Measurements from ENCODE around the gene UNCX. TPM values are rescaled to one million over a fixed set of nuclear protein-coding genes. Genes with fewer than 3 reads are reported as not detected.
"Not testable (repeated sequence)": the region's sequence is repeated elsewhere in the genome, so short reads cannot be mapped to it uniquely, and the experiment has no call there.

UNCX gene
- total RNA-seq, 2 donors from 2014 or later: not detected

DNA sequence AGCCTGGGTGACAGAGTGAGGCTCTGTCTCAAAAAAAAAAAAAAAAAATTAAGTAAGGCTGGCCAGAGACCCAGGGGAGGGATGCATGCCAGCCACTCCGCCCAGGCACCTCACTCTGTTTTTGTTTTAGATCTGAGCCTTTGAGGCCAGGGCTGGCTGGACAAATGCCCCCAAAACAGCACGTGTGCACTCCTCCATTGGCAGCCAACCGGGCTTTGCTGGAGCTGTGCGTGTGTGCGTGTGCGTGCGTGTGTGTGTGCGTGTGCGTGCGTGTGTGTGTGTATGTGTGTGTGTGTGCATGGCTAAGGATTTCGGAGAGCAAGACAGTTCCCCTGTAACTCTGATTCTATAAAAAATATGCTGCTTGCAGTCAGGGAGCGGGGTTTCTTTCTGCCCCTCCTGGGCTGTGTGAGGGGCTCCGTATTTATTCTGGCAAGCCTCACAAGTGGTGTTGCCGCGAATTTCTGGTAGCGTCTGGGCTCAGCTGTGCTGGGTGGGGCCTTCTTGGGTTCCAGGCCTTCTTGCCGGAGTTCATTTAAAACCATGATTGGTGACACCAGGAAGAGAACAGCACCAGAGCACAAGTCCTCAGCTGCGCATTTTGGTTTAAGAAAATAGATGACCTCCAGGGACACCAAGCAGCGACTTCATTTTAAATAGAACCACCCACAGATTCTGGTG, 28.1 kb upstream of the UNCX start:
- Histone ChIP-seq H3K4me1 (no peaks in the 10 kb centered on the region), H3K27ac (no peak overlapping the region), H3K9ac (ENCODE audit: low read depth in 2 of 2, low read length in 2 of 2) (no peak overlapping the region), H3K36me3 (no peaks in the 10 kb centered on the region), H3K27me3 (peaks cover 3% of the 10 kb centered on the region), H3K4me3 (no peak overlapping the region), H3K9me3 (no peaks in the 10 kb centered on the region)
- no peak for DNase-seq
- TF ChIP-seq, protein P1, sequence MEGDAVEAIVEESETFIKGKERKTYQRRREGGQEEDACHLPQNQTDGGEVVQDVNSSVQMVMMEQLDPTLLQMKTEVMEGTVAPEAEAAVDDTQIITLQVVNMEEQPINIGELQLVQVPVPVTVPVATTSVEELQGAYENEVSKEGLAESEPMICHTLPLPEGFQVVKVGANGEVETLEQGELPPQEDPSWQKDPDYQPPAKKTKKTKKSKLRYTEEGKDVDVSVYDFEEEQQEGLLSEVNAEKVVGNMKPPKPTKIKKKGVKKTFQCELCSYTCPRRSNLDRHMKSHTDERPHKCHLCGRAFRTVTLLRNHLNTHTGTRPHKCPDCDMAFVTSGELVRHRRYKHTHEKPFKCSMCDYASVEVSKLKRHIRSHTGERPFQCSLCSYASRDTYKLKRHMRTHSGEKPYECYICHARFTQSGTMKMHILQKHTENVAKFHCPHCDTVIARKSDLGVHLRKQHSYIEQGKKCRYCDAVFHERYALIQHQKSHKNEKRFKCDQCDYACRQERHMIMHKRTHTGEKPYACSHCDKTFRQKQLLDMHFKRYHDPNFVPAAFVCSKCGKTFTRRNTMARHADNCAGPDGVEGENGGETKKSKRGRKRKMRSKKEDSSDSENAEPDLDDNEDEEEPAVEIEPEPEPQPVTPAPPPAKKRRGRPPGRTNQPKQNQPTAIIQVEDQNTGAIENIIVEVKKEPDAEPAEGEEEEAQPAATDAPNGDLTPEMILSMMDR (IDR thresholded peaks at IDR 0.05): no peak
- intact Hi-C loops (cut with DNase I): no loop called here

DNA sequence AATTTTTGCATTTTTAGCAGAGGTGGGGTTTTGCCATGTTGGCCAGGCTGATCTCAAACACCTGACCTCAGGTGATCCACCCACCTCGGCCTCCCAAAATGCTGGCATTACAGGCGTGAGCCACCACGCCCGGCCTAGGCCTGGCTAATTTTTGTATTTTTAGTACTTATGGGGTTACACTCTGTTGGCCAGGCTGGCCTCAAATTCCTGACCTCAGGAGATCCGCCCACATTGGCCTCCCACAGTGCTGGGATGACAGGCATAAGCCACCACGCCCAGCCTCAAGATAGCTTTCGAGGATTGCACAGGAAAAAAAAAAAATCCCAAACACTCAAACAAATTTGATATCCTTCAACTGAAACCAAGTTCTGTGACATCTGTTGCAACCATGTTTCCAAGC, 26.9 kb upstream of the UNCX start:
- not testable (repeated sequence) for H3K36me3 ChIP-seq

DNA sequence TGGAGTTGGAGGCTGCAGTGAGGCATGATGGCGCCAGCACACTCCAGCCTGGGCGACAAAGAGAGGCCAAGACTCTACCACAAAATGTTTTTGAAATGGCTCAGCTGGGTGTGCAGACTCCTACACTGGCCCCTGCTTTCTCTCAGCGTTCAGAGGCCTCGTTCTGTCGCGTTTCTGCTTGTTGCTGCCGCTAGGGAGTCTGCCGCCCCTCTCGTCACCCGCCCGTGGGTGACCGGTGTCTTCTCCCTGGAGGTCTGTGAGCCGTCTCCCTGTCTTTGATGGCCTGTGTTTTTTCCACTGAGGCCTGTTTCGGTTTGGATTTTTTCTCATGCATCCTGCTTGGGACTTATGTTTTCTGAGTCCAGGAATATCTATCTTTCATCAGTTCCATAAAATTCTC, 23.6 kb upstream of the UNCX start:
- no peak overlapping the region for H3K9ac ChIP-seq (ENCODE audit: low read depth in 2 of 2, low read length in 2 of 2)
- H3K4me3 ChIP-seq: no peak overlapping the region
- DNase-seq: no peak
- no peak overlapping the region for H3K27ac ChIP-seq
- peaks cover 23% of the 10 kb centered on the region for H3K27me3 ChIP-seq
- H3K4me1 ChIP-seq: no peaks in the 10 kb centered on the region
- H3K36me3 ChIP-seq: no peaks in the 10 kb centered on the region
- no peaks in the 10 kb centered on the region for H3K9me3 ChIP-seq
- TF ChIP-seq, protein P1 (IDR thresholded peaks at IDR 0.05): no peak
- intact Hi-C loops (cut with DNase I): no loop called here

More for the DNA sequence above, 26.9 kb upstream of the UNCX start:
- H3K27ac ChIP-seq; DNase-seq; intact Hi-C loops (cut with DNase I); H3K9me3 ChIP-seq; H3K4me1 ChIP-seq; H3K9ac ChIP-seq (ENCODE audit: low read depth in 2 of 2, low read length in 2 of 2); H3K4me3 ChIP-seq: not testable (repeated sequence)
- H3K27me3 ChIP-seq: peaks cover 13% of the 10 kb centered on the region

DNA sequence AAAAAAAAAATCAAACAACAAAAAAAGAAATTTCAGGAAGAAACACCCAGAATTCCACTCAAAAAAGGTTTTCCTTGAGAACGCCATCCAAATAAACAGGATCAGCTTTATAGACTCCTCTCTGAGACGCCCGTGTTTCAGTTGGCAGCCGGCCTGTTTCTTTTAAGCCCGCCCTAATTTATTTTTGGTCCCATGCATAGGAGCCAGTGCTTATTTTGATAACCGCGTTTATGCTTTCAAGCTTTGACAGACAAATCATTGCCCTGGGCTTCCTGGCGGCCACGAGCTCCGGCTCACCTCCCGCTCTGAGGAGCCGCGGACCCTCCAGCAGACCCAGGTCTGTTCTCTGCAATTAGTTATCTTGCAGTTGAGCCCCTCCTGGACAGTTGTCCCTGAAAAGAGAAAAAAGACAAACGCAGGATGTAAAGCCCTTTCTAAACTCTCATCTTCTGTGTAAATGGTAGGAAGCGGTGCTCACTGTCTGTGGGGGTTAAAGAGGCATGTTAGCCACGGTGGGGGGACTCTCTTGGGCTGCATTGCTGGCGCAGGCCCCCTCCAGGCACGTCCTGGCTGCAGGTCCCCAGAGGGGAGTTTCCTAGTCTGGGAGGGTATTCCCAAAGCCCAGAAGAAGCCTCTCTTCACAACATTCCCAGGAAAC, 22.2 kb upstream of the UNCX start:
- TF ChIP-seq, protein P1 (IDR thresholded peaks at IDR 0.05): no peak
- Histone ChIP-seq H3K9ac (ENCODE audit: low read depth in 2 of 2, low read length in 2 of 2) (no peak overlapping the region), H3K4me3 (no peak overlapping the region), H3K27me3 (peaks cover 23% of the 10 kb centered on the region), H3K27ac (no peak overlapping the region), H3K9me3 (no peaks in the 10 kb centered on the region), H3K4me1 (no peaks in the 10 kb centered on the region), H3K36me3 (no peaks in the 10 kb centered on the region)
- no peak for DNase-seq
- intact Hi-C loops (cut with DNase I): no loop called here

DNA sequence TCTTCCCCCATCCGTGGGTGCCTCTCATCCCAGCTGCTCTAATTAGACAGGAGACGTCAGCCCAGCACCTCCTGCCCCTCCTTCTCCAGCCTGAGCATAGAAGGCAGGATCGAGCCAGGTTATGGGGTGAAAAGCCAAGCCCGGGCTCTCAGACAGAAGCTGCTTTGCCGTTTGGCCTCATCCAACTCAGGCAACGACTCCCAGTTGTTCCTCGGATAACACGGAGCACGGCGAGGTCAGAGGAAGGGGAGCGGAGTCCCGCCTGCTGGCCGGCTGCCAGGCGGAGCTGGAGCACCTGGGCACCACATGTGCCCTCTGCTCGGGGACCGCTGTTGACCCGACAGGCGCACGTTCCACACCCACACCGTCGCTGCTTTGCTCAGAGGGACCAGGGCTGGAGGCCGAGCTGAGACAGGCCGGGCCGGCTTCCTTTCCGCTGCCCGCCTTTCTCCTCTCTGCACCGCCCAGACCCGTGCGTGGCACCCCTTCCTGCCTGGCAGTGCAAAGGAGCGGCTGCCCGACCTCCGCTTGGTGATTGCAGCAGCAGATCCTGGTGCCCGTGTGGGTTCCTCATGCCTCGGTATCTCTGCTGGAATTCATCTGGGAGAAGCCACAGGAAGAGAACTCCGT, 21.6 kb upstream of the UNCX start:
- H3K36me3 ChIP-seq: no peaks in the 10 kb centered on the region
- H3K4me1 ChIP-seq: no peaks in the 10 kb centered on the region
- TF ChIP-seq, protein P1 (IDR thresholded peaks at IDR 0.05): no peak
- H3K4me3 ChIP-seq: no peak overlapping the region
- DNase-seq: no peak
- H3K9ac ChIP-seq (ENCODE audit: low read depth in 2 of 2, low read length in 2 of 2): no peak overlapping the region
- H3K9me3 ChIP-seq: no peaks in the 10 kb centered on the region
- no peak overlapping the region for H3K27ac ChIP-seq
- intact Hi-C loops (cut with DNase I): no loop called here
- peaks cover 23% of the 10 kb centered on the region for H3K27me3 ChIP-seq

DNA sequence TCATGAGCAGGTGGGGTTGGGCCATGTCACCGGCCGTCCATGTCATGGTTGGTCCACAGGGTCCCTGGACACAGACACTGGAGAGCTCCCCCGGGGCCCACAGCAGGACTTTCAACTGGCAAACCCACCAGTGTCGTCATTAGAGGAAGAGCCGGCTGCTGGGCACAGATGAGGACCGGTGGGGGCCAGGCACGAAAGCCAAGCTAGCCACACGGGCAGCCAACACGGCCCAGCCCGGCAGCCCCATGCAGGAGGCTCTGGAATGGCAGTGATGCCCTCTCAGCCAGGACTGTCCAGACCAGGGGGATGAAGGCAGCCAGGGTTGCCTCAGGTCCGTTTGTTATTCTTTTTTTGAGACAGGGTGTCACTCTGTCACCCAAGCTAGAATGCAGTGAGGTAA, 21.1 kb upstream of the UNCX start:
- TF ChIP-seq, protein P1 (IDR thresholded peaks at IDR 0.05): no peak
- intact Hi-C loops (cut with DNase I): no loop called here
- Histone ChIP-seq H3K9ac (ENCODE audit: low read depth in 2 of 2, low read length in 2 of 2) (no peak overlapping the region), H3K27me3 (peaks cover 23% of the 10 kb centered on the region), H3K9me3 (no peaks in the 10 kb centered on the region), H3K27ac (no peak overlapping the region), H3K36me3 (no peaks in the 10 kb centered on the region), H3K4me3 (no peak overlapping the region), H3K4me1 (no peaks in the 10 kb centered on the region)
- DNase-seq: no peak

DNA sequence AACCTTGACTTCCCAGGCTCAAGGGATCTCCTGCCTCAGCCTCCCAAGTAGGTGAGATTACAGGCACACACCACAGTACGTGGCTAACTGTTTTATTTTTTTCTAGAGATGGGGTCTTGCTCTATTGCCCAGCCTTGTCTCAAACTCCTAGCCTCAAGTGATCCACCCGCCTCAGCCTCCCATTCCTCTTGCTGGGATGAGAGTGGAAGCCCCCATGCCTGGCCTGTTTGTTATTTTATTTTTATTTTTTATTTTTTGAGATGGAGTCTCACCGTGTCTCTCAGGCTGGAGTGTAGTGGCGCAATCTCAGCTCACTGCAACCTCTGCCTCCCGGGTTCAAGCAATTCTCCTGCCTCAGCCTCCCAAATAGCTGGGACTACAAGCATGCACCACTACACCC, 20.6 kb upstream of the UNCX start:
- DNase-seq; intact Hi-C loops (cut with DNase I); H3K27ac ChIP-seq; H3K4me1 ChIP-seq; H3K36me3 ChIP-seq; H3K9me3 ChIP-seq; H3K4me3 ChIP-seq; H3K9ac ChIP-seq (ENCODE audit: low read depth in 2 of 2, low read length in 2 of 2): not testable (repeated sequence)
- peaks cover 23% of the 10 kb centered on the region for H3K27me3 ChIP-seq
